H1 (cell line): Measurements from ENCODE around the gene DPYD. TPM values are rescaled to one million over a fixed set of nuclear protein-coding genes. Genes with fewer than 3 reads are reported as not detected.

Experiments used
- CTCF ChIA-PET: fragments of 300-600 bp; sonication (Branson Sonifier 250); formaldehyde crosslinking; loops from one replicate; lab custom pipeline; 2021; ENCODE audit not compliant: partially characterized antibody; lab: Charles Lee
- POLR2A ChIA-PET: fragments of 300-600 bp; sonication (Branson Sonifier 250); formaldehyde crosslinking; loops from one replicate; lab custom pipeline; 2021; ENCODE audit warnings: inconsistent platforms; ENCODE audit not compliant: partially characterized antibody; lab: Charles Lee
- DNase-seq, 2 experiments: peaks; one replicate each; pipeline versions ENCODE4 v3.0.0 to v3.0.0-alpha.2; 2010 to 2022; ENCODE audit warnings: low spot score in 2 of 2, low read depth in 1 of 2, mixed read lengths in 1 of 2
- FAIRE-seq: peaks from 2 replicates; lab custom pipeline; 2011; peaks lifted over from hg19 to GRCh38; lab: Jason Lieb, UNC
- H2AFZ ChIP-seq: 2 replicates; pipeline ENCODE4 v1.8.1; 2012; ENCODE audit warnings: low read length, inconsistent platforms
- H2AK5ac ChIP-seq: 2 replicates; pipeline ENCODE4 v1.6.1; 2013; ENCODE audit warnings: low read depth, low read length
- H2BK120ac ChIP-seq: replicated peaks from 2 replicates; pipeline ENCODE3; 2013; ENCODE audit warnings: low read depth, low read length, inconsistent platforms
- H2BK12ac ChIP-seq: 2 replicates; pipeline ENCODE4 v1.6.1; 2013; ENCODE audit warnings: low read depth, low read length
- H2BK15ac ChIP-seq: 2 replicates; pipeline ENCODE4 v1.6.1; 2013; ENCODE audit warnings: low read length
- H2BK20ac ChIP-seq: 2 replicates; pipeline ENCODE4 v1.6.1; 2013; ENCODE audit warnings: low read length
- H2BK5ac ChIP-seq: 2 replicates; pipeline ENCODE4 v1.6.1; 2013; ENCODE audit warnings: low read depth, low read length
- H3K14ac ChIP-seq: 2 replicates; pipeline ENCODE4 v1.6.1; 2013; ENCODE audit warnings: inconsistent platforms; ENCODE audit not compliant: insufficient read length
- H3K18ac ChIP-seq: 2 replicates; pipeline ENCODE4 v1.6.1; 2013; ENCODE audit warnings: low read length; ENCODE audit errors: extremely low read depth
- H3K23ac ChIP-seq: 2 replicates; pipeline ENCODE4 v1.6.1; 2013; ENCODE audit warnings: inconsistent platforms; ENCODE audit not compliant: insufficient read length
- H3K23me2 ChIP-seq: 2 replicates; pipeline ENCODE4 v1.6.1; 2013; ENCODE audit warnings: low read depth, low read length
- H3K27ac ChIP-seq: 2 replicates; pipeline ENCODE4 v1.6.1; 2011; ENCODE audit warnings: low read depth, low read length, inconsistent platforms
- H3K27me3 ChIP-seq, 4 experiments: replicated peaks in 1 of 4; 1 replicate in 1 of 4; 2 replicates in 3 of 4; pipeline versions ENCODE4 v1.6.1 to v1.8.1; 2011 to 2013; ENCODE audit warnings: low read length in 3 of 4, mild to moderate bottlenecking in 3 of 4, inconsistent platforms in 2 of 4, mixed read lengths in 2 of 4, moderate library complexity in 1 of 4; ENCODE audit not compliant: control insufficient read depth in 3 of 4, insufficient read depth in 3 of 4; ENCODE audit errors: extremely low read depth in 1 of 4
- H3K36me3 ChIP-seq, 4 experiments: 2 replicates each; pipeline versions ENCODE4 v1.6.1 to v1.8.1; 2011 to 2013; ENCODE audit warnings: mild to moderate bottlenecking in 4 of 4, low read length in 3 of 4, moderate library complexity in 2 of 4, control low read depth in 1 of 4, inconsistent platforms in 1 of 4; ENCODE audit not compliant: insufficient read depth in 4 of 4, control insufficient read depth in 2 of 4
- H3K4ac ChIP-seq: replicated peaks from 2 replicates; pipeline ENCODE3; 2013; ENCODE audit warnings: low read length, low read depth, mixed read lengths, inconsistent platforms; ENCODE audit not compliant: insufficient read length
- H3K4me1 ChIP-seq, 4 experiments: replicated peaks in 1 of 4; 1 replicate in 1 of 4; 2 replicates in 3 of 4; pipeline versions ENCODE4 v1.6.1 to v1.8.1; 2011 to 2013; ENCODE audit warnings: low read length in 3 of 4, inconsistent platforms in 2 of 4, mixed read lengths in 1 of 4; ENCODE audit not compliant: insufficient read depth in 4 of 4, control insufficient read depth in 3 of 4
- H3K4me2 ChIP-seq, 2 experiments: 2 replicates each; pipeline versions ENCODE4 v1.6.1 to v1.8.1; 2011 to 2013; ENCODE audit warnings: low read depth in 2 of 2, low read length in 2 of 2, control low read depth in 1 of 2, inconsistent platforms in 1 of 2, mild to moderate bottlenecking in 1 of 2; ENCODE audit not compliant: insufficient read depth in 1 of 2
- H3K4me3 ChIP-seq, 4 experiments: fragments of 200-600, 300-600 bp in 1 of 4; sonication (generic), shearing (Covaris generic), sonication (Bioruptor Twin) in 1 of 4; 2 replicates each; pipeline versions ENCODE4 v1.5.1 to v1.8.1; 2011 to 2016; ENCODE audit warnings: low read length in 4 of 4, low read depth in 3 of 4, control low read depth in 2 of 4, inconsistent platforms in 2 of 4, mild to moderate bottlenecking in 2 of 4, mixed read lengths in 1 of 4, moderate library complexity in 1 of 4; ENCODE audit not compliant: insufficient read depth in 2 of 4; ENCODE audit errors: extremely low read depth in 1 of 4
- H3K56ac ChIP-seq: replicated peaks from 2 replicates; pipeline ENCODE3; 2013; ENCODE audit warnings: low read depth, mild to moderate bottlenecking, mixed read lengths, low read length, inconsistent platforms; ENCODE audit not compliant: insufficient read length
- H3K79me1 ChIP-seq: 2 replicates; pipeline ENCODE4 v1.6.1; 2013; ENCODE audit warnings: low read depth, low read length, control low read depth
- H3K79me2 ChIP-seq, 2 experiments: 2 replicates each; pipeline versions ENCODE4 v1.6.1 to v1.8.1; 2012 to 2013; ENCODE audit warnings: low read length in 2 of 2, mild to moderate bottlenecking in 2 of 2, inconsistent platforms in 1 of 2; ENCODE audit not compliant: insufficient read depth in 2 of 2, control insufficient read depth in 1 of 2
- H3K9ac ChIP-seq, 4 experiments: replicated peaks in 1 of 4; 1 replicate in 1 of 4; 2 replicates in 3 of 4; pipeline versions ENCODE4 v1.6.1 to v1.8.1; 2011 to 2013; ENCODE audit warnings: low read depth in 3 of 4, low read length in 3 of 4, control low read depth in 2 of 4, mild to moderate bottlenecking in 2 of 4, moderate library complexity in 2 of 4, inconsistent platforms in 1 of 4; ENCODE audit errors: extremely low read depth in 1 of 4
- H3K9me3 ChIP-seq, 2 experiments: 2 replicates each; pipeline versions ENCODE4 v1.6.1 to v1.8.1; 2012 to 2013; ENCODE audit warnings: mild to moderate bottlenecking in 2 of 2, moderate library complexity in 2 of 2, control low read depth in 1 of 2, inconsistent platforms in 1 of 2, low read depth in 1 of 2, low read length in 1 of 2, mixed read lengths in 1 of 2; ENCODE audit not compliant: insufficient read depth in 2 of 2
- H4K20me1 ChIP-seq, 2 experiments: replicated peaks in 1 of 2; 2 replicates each; pipeline versions ENCODE3 to v1.8.1; 2011 to 2013; ENCODE audit warnings: inconsistent platforms in 2 of 2, low read length in 2 of 2, mild to moderate bottlenecking in 1 of 2; ENCODE audit not compliant: insufficient read depth in 2 of 2, control insufficient read depth in 1 of 2
- H4K5ac ChIP-seq: 2 replicates; pipeline ENCODE4 v1.6.1; 2013; ENCODE audit warnings: low read length, low read depth, mixed read lengths, inconsistent platforms; ENCODE audit not compliant: insufficient read length
- H4K8ac ChIP-seq: 2 replicates; pipeline ENCODE4 v1.8.0; 2013; ENCODE audit warnings: mild to moderate bottlenecking, moderate library complexity, low read length, inconsistent platforms; ENCODE audit not compliant: insufficient read depth; ENCODE audit errors: extremely low read depth
- H4K91ac ChIP-seq: replicated peaks from 2 replicates; pipeline ENCODE3; 2013; ENCODE audit warnings: low read length, mixed read lengths, inconsistent platforms; ENCODE audit not compliant: insufficient read length
- EP300 ChIP-seq, 2 experiments: IDR thresholded peaks; 1 replicate in 1 of 2; 2 replicates in 1 of 2; pipeline ENCODE4 v1.6.1; 2011 to 2012; ENCODE audit warnings: low read depth in 2 of 2, low read length in 2 of 2, mild to moderate bottlenecking in 2 of 2, borderline replicate concordance in 1 of 2, inconsistent platforms in 1 of 2, moderate library complexity in 1 of 2
- GABPA ChIP-seq: IDR thresholded peaks from 2 replicates; pipeline ENCODE4 v1.6.1; 2011; ENCODE audit warnings: mild to moderate bottlenecking, low read length, moderate library complexity, borderline replicate concordance; ENCODE audit not compliant: insufficient read depth
- HDAC2 ChIP-seq, 2 experiments: fragments of 300-600 bp in 1 of 2; sonication (generic) in 1 of 2; IDR thresholded peaks; 2 replicates each; pipeline ENCODE4 v1.6.1; 2011 to 2012; ENCODE audit warnings: low read depth in 2 of 2, low read length in 2 of 2, mild to moderate bottlenecking in 2 of 2, moderate library complexity in 2 of 2, borderline replicate concordance in 1 of 2, inconsistent platforms in 1 of 2
- HDAC6 ChIP-seq: IDR thresholded peaks from one replicate; pipeline ENCODE4 v1.7.1; 2012; ENCODE audit warnings: low read depth, mild to moderate bottlenecking, inconsistent platforms, low read length, moderate library complexity
- JUN ChIP-seq: IDR thresholded peaks from 2 replicates; pipeline ENCODE4 v1.6.1; 2011; ENCODE audit warnings: low read depth, mild to moderate bottlenecking, improper control_type of control experiment, low read length
- KDM5A ChIP-seq: fragments of 200-600 bp; IDR thresholded peaks from 2 replicates; pipeline ENCODE4 v1.7.1; 2012; ENCODE audit warnings: mild to moderate bottlenecking, low read length, inconsistent platforms, mixed read lengths
- MAFK ChIP-seq: IDR thresholded peaks from 2 replicates; pipeline ENCODE4 v1.6.1; 2012; ENCODE audit warnings: low read depth, mild to moderate bottlenecking, improper control_type of control experiment, low read length
- POLR2A ChIP-seq, 2 experiments: IDR thresholded peaks; 1 replicate in 1 of 2; 2 replicates in 1 of 2; pipeline ENCODE4 v1.6.1; 2011; ENCODE audit warnings: low read depth in 2 of 2, low read length in 2 of 2, mild to moderate bottlenecking in 2 of 2; ENCODE audit errors: control extremely low read depth in 1 of 2
- RAD21 ChIP-seq, 2 experiments: IDR thresholded peaks in 1 of 2; conservative IDR thresholded peaks in 1 of 2; 2 replicates each; pipeline ENCODE4 v1.6.1; 2011; ENCODE audit warnings: low read depth in 2 of 2, low read length in 2 of 2, improper control_type of control experiment in 1 of 2, inconsistent platforms in 1 of 2, mild to moderate bottlenecking in 1 of 2, moderate library complexity in 1 of 2
- RFX5 ChIP-seq: IDR thresholded peaks from 2 replicates; pipeline ENCODE4 v1.6.1; 2011; ENCODE audit warnings: low read depth, low read length, improper control_type of control experiment, borderline replicate concordance
- TAF1 ChIP-seq: IDR thresholded peaks from 2 replicates; pipeline ENCODE4 v1.6.1; 2011; ENCODE audit warnings: mild to moderate bottlenecking, low read depth, low read length
- WGBS, 2 experiments: shearing (Covaris generic) in 1 of 2; methylation state at CpG; one replicate each; pipeline versions ENCODE4 v1.1.6 to v1.1.7; 2013 to 2015; ENCODE audit warnings: low lambda C conversion rate in 2 of 2, mixed read lengths in 2 of 2, inconsistent platforms in 1 of 2, low coverage in 1 of 2, missing lambda C conversion rate in 1 of 2; ENCODE audit not compliant: insufficient replicate concordance in 2 of 2, insufficient coverage in 1 of 2, insufficient read length in 1 of 2; ENCODE audit errors: extremely low coverage in 1 of 2, missing lambda C conversion rate in 1 of 2; 5-methylcytosine and 5-hydroxymethylcytosine counted together
- polyA plus RNA-seq, 7 experiments: library from polyadenylated mRNA; depleted of rRNA in 3 of 7; stranded (reverse) in 5 of 7; unstranded in 2 of 7; fragments of >200 nt in 5 of 7; fragments of 200-250 nt in 2 of 7; gene quantifications; 1 replicate in 5 of 7; 2 replicates in 1 of 7; 4 replicates in 1 of 7; pipeline versions ENCODE4 v1.2.1 to v1.2.3, GENCODE V29; 2011 to 2013; ENCODE audit warnings: missing spikeins in 2 of 7, mixed read lengths in 2 of 7
- total RNA-seq: library from RNA; stranded (reverse); fragmentation: NEBNext Ultra II Directional; extraction: Animal tissue kit (Norgen Biotek cat#: 25700); gene quantifications from 2 replicates; pipeline ENCODE4 v1.2.1, GENCODE V29; 2021
- TF ChIP-seq, protein P1 (sequence below): IDR thresholded peaks from 2 replicates; pipeline ENCODE4 v1.6.1; 2011; ENCODE audit warnings: low read depth, mild to moderate bottlenecking, low read length; ENCODE audit not compliant: insufficient read depth
- TF ChIP-seq, protein P2 (sequence below): IDR thresholded peaks from 2 replicates; pipeline ENCODE4 v1.6.1; 2012; ENCODE audit warnings: inconsistent platforms

DPYD gene
- total and polyA plus RNA-seq, 2 of the 8 experiments (the other 6 are each of a cell fraction or from before 2014, with no cell fraction given), result 0.29 to 0.73 TPM

DNA sequence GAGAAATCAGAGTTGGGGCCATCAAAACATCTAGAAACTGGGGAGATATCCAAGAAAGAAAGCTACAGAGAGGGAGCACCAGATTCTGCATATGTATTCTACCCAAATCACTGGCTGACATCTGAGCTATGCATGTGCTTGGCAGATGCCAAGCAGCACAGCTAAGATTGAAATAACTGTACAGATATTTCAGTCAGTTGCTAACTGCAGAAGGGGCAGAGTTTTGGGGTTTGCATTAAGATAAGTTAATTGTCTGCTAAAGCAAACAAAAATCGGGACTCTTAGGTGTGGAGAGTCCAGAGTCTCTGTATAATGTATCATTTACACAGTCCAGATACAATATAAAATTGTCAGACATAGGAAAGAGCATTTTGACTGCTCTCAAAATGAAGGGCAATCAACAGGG lies 762.1 kb downstream of the DPYD start:
- Histone ChIP-seq H3K56ac (no peak overlapping the region), H2BK15ac (no peak overlapping the region), H2BK120ac (no peak overlapping the region), H4K8ac (no peak overlapping the region), H3K4me1 (no peaks in the 10 kb centered on the region), H2AK5ac (no peak overlapping the region), H2BK12ac (no peak overlapping the region), H2BK5ac (no peak overlapping the region), H3K4ac (no peak overlapping the region), H3K23ac (no peak overlapping the region), H3K79me2 (no peaks in the 10 kb centered on the region), H2BK20ac (no peak overlapping the region), H3K14ac (no peak overlapping the region), H3K4me3 (no peak overlapping the region), H4K91ac (no peak overlapping the region), H2AFZ (no peak overlapping the region), H3K79me1 (no peaks in the 10 kb centered on the region), H3K36me3 (no peaks in the 10 kb centered on the region), H3K27ac (no peak overlapping the region), H3K27me3 (no peaks in the 10 kb centered on the region), H3K4me2 (no peak overlapping the region), H3K9ac (no peak overlapping the region), H3K23me2 (no peaks in the 10 kb centered on the region), H3K9me3 (no peaks in the 10 kb centered on the region), H4K20me1 (no peaks in the 10 kb centered on the region), H4K5ac (no peak overlapping the region), H3K18ac (no peak overlapping the region)
- DNase-seq, result no peak
- no peak for FAIRE-seq
- WGBS, 2 experiments, result 73% methylated on average over 1 of the region's 1 CpG; no CpG with 5 or more reads in 1 of the 2 experiments
- POLR2A ChIA-PET, result no interaction called here
- CTCF ChIA-PET, result interaction anchor here (0.6 kb wide), 1 partner anchor 462 kb away, joined by 3 read pairs; no protein-coding TSS in a partner anchor
- TF ChIP-seq HDAC2 (IDR thresholded peaks at IDR 0.05; ENCODE audit: borderline replicate concordance in 1 of 2, low read depth in 2 of 2, low read length in 2 of 2), result no peak
- no peak for TF ChIP-seq TAF1
- TF ChIP-seq MAFK, result no peak
- no peak for TF ChIP-seq JUN
- TF ChIP-seq KDM5A, result no peak
- TF ChIP-seq HDAC6, result no peak
- no peak for TF ChIP-seq GABPA
- TF ChIP-seq, protein P1, sequence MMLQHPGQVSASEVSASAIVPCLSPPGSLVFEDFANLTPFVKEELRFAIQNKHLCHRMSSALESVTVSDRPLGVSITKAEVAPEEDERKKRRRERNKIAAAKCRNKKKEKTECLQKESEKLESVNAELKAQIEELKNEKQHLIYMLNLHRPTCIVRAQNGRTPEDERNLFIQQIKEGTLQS, result no peak
- no peak for TF ChIP-seq RFX5
- TF ChIP-seq POLR2A (IDR thresholded peaks at IDR 0.05; ENCODE audit: control extremely low read depth in 1 of 2, low read depth in 2 of 2, low read length in 2 of 2), result no peak
- TF ChIP-seq, protein P2, sequence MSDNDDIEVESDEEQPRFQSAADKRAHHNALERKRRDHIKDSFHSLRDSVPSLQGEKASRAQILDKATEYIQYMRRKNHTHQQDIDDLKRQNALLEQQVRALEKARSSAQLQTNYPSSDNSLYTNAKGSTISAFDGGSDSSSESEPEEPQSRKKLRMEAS, result no peak
- no peak for TF ChIP-seq EP300 (IDR thresholded peaks at IDR 0.05; ENCODE audit: borderline replicate concordance in 1 of 2, low read depth in 2 of 2, low read length in 2 of 2)
- no peak for TF ChIP-seq RAD21 (IDR thresholded peaks at IDR 0.05 in 1 of 2, conservative IDR thresholded peaks at IDR 0.05 in 1 of 2; ENCODE audit: low read depth in 2 of 2, low read length in 2 of 2)
